ENCODE results near the gene ALKBH4.

GRCh38 chr7:102407910-102408309 is 56.8 kb downstream of the ALKBH4 start:
- TF ChIP-seq CTCF (IDR thresholded peaks at IDR 0.05) (no peak), POLR2A (IDR thresholded peaks at IDR 0.05) (no peak)

Data from uterus (tissue), 2 donors.